ENCODE measurements around the gene SORCS2.

GRCh38 chr4:7352486-7352885 is 160.1 kb downstream of the SORCS2 start:
- no peak for TF ChIP-seq CTCF (IDR thresholded peaks at IDR 0.05; ENCODE audit: borderline replicate concordance, extremely low read depth, low read length, poor library complexity, severe bottlenecking)
- TF ChIP-seq EZH2 (IDR thresholded peaks at IDR 0.05; ENCODE audit: borderline replicate concordance, low read depth, low read length, severe bottlenecking), result no peak
